GM19238 (cell line): ENCODE results near the gene GUCA2B.
A peak's percentile ranks its signal among the peaks of the same experiment; 100 is the strongest.

ENCODE experiments used
- DNase-seq: peaks from one replicate; pipeline ENCODE4 v3.0.0; 2011; ENCODE audit warnings: low spot score; ENCODE audit not compliant: insufficient read length

The GUCA2B gene

GRCh38 chr1:42165511-42166210, 12.5 kb downstream of the GUCA2B start:
- no peak for DNase-seq

GRCh38 chr1:42167611-42168390, 14.6 kb downstream of the GUCA2B start:
- no peak for DNase-seq

DNA sequence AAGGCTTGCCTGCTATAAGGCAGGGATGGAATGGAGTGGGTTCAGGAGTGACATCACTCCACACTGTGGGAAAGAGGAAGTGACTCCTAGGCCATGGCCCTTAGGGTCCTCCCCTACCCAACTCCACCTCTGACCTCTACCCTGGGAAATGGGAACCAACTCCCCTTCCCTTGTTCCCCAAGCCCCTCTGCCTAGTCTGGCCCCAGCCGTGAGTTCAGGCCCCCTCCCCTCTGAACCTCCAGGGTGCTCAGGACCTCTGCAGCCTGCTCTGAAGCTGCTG, 15.1 kb downstream of the GUCA2B start:
- no peak for DNase-seq

- DNase-seq = no peak
Observed at GRCh38 chr1:42168763-42169162, 15.6 kb downstream of the GUCA2B start.

- DNase-seq = no peak
Observed at GRCh38 chr1:42170779-42171621, 17.8 kb downstream of the GUCA2B start.

GRCh38 chr1:42171679-42172266, 18.6 kb downstream of the GUCA2B start:
- DNase-seq = no peak

DNA sequence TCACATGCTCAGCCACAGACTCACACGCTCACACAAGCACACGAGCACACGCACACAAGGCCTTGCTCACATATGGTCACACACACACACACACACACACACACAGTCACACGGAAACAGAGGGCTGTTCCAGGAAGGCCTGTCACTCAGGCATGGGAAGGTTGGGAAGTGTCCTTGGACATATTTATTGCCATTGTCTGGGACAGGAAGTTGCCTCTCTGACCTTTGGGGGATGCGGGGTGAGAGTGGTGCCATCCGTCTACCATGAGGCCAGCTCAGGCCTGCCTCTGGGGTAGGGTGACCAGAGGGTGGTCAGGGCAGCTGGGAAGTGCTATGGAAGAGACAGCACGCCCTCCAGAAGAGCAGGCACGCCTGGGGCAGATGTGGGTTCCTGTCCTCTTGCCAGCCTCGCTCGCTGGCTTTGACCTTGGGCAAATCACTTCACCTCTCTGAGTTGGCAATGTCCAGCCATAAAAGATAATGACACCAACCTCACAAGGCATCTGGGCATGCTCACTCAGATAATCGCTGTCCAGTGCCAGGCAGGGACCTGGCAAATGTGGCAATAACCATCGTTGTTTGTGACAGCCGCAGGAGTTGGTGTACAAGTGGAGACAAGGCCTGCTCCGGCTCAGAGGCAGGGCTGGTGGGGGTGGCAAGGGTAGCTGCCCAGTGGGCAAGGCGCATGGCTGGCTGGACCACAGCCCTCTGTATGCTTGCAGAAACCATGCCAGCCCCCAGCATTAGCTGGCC, 19.3 kb downstream of the GUCA2B start:
- DNase-seq = no peak

GRCh38 chr1:42173155-42173933, 20.1 kb downstream of the GUCA2B start:
- peak; percentile 50 for DNase-seq

GRCh38 chr1:42173961-42174735, 20.9 kb downstream of the GUCA2B start:
- no peak for DNase-seq

DNA sequence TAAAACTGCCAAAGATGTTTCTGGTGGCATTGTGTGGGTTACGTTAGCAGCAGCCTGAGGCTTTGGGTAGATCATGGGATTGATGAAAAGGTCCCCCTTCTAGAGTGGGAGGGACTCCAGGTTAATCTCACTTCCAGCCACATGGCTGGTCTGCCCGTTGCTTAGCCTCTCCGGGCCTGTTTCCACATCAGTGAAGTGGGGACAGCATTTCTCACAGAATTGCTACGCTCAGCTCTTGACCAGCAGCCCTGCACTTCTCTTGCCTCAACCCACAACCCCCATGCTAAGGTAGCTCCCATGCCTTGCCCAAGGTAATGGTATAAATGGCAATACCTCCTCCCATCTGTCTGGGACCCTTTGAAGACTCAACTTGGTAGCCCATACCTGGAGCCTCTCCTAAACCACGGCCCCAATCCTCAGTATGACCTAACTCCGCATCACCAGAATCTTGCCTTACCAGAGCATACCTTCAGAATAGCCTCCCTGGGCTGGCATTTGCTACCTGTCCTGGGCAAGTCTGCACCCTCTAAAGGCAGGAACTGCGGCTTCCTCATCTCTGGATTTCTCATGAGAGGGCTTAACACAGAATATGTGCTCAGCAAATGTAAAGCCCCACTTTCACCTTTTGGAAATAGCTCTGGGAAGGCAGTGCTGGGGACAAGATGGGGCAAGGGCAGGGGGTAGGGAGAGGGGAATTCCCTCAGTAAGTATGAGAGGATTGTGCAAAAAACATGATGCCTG, 22.3 kb downstream of the GUCA2B start:
- no peak for DNase-seq

GRCh38 chr1:42176902-42177519, 23.8 kb downstream of the GUCA2B start:
- DNase-seq = peak; percentile 50

DNA sequence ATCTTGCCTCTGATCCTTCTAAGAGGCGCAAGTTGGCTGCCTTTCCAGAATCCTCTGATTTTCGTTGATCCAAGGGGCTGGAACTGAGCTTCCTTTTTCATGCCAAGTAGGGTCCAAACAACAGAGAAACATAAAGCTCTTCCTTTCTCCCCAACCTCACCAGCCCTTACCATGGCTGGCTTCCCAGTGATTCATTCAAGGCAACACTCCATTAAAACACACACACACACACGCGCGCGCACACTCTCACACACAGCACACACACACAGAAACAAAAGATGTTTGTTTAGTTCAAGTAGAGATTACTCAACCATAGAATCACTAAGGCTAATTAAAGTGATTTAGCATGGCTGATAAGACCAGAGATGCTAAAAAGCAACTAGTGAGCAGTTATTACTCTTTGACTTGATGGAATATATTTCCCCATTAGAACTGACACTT, 24.4 kb downstream of the GUCA2B start:
- DNase-seq = no peak

- DNase-seq = no peak
Observed at GRCh38 chr1:42178249-42178648, 25.0 kb downstream of the GUCA2B start.

DNA sequence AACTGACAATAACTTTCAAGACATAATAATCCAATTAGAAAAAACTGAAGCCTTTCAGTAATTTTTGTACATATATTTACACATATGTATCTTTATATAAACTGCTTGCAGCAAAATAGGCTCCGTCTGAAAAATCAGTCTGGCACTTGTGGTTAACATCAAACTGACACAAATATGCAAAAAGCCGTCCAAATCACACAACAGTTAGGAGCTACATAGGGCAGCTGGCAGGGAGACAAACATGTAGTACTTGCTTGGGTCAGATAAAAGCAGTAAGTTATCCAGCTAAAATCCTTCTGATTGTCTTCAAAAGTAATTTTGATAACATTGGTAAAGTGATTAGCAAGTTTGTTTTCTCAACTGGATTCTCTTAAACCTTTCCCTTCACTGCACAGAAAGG, 26.1 kb downstream of the GUCA2B start:
- no peak for DNase-seq

GRCh38 chr1:42179900-42180329, 26.7 kb downstream of the GUCA2B start:
- DNase-seq = no peak

DNA sequence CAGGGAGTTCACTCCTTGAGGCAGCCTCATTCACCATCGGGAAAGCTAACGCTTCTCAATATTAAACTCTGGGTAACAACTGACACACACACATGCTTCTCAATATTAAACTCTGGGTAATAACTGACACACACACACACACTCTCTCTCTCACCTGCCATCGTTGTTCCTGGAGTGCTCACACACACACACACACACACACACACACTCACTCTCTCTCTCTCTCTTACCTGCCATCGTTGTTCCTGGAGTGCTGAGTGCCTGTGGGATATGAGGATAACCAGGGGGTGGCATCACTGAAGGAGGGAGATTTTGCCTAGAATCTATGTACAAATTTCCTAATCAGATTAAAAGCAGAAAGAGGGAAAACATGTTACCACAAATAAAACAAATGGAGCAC, 28.5 kb downstream of the GUCA2B start:
- DNase-seq = no peak

DNA sequence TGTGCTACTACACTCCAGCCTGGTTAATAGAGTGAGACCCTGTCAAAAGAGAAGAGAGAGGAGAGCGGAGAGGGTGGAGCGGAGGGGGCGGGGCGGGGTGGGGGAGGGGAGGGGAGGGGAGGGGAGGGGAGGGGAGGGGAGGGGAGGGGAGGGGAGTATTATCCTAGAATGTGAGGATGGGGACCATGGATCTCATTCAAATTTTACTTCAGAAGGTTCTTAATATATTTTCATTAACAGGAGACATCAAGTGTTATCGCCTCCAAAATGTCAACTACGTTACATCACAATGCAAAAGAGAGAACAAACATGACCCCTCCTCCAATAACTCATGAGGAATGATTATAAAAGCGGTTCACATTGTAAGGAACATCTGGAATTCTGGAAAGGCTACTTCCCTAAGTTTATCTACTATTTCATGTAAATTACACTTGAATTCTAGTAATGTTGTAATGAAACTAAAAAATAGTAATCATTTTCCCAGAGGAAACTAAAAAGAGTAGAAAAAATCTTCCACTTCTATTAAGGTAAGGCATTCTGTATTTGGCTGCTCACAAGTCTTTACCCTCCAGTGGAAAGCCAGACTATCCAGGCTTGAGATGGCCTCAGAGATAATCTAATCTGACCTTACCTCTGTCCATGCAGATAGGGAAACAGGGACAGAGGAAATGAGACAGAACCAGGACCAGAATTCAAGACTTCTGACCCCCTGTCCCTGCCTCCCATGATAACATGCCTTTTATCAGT, 30.2 kb downstream of the GUCA2B start:
- DNase-seq = no peak

GRCh38 chr1:42183957-42184268, 30.7 kb downstream of the GUCA2B start:
- DNase-seq = no peak
